ENCODE results near the gene NAGLU.
"Not testable (repeated sequence)": the region's sequence is repeated elsewhere in the genome, so short reads cannot be mapped to it uniquely, and the experiment has no call there.

Gene NAGLU

DNA sequence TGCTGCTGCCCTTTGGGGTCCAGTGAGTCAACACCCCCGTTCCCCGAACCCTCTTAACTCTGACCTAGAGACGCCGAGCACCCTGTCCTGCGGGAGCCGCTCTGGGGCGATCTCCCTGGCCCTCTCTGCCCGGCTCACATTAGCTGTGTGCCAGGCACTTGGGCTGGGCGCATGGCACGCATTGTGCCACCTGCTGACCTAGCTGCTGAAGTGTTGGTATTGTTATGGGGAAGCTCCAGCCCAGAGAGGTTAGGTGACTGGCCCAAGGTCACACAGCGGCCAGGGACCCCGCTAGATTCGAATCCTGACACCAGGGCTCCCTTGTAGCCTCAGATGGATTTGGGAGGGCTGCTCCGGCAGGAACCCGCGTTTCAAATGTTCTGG, 17.8 kb downstream of the NAGLU start:
- TF ChIP-seq JUND (IDR thresholded peaks at IDR 0.05; ENCODE audit: low read depth), result no peak
- in situ Hi-C loops (cut with HindIII; ENCODE audit: low pct_unique_long_range_greater_than_20kb, low sequenced_read_pairs), result no loop called here
- peak in 1 of 2 experiments; percentile 84 for DNase-seq (ENCODE audit: low read depth in 1 of 2, low spot score in 1 of 2)

DNA sequence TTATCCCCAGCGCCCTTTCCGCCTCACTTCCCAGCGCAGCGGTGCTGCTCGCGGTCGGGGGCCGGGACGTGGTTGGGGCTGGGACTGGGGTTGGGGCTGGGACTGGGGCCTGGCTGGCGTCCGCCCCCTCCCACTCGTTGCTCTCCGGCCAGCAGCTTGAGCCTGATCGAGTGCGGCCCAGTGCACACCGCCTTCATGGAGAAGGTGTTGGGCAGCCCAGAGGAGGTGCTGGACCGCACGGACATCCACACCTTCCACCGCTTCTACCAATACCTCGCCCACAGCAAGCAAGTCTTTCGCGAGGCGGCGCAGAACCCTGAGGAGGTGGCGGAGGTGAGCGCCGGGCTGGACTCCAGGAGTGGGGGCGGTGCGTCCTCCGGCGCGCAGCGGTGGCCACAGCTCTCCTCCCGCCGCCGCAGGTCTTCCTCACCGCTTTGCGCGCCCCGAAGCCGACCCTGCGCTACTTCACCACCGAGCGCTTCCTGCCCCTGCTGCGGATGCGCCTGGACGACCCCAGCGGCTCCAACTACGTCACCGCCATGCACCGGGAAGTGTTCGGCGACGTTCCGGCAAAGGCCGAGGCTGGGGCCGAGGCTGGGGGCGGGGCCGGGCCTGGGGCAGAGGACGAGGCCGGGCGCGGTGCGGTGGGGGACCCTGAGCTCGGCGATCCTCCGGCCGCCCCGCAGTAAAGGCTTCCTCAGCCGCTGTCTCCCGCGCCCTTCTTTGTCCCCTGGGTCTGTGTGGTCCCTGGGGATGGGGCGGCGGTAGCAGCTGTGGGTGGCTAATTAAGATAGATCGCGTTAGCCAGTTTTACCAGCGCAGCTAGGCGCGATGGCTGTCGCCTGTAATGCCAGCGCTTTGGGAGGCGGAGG, 18.4 kb downstream of the NAGLU start:
- peak; percentile 77 to 84 for DNase-seq (ENCODE audit: low read depth in 1 of 2, low spot score in 1 of 2)
- TF ChIP-seq JUND (IDR thresholded peaks at IDR 0.05; ENCODE audit: low read depth), result no peak
- in situ Hi-C loops (cut with HindIII; ENCODE audit: low pct_unique_long_range_greater_than_20kb, low sequenced_read_pairs), result no loop called here

DNA sequence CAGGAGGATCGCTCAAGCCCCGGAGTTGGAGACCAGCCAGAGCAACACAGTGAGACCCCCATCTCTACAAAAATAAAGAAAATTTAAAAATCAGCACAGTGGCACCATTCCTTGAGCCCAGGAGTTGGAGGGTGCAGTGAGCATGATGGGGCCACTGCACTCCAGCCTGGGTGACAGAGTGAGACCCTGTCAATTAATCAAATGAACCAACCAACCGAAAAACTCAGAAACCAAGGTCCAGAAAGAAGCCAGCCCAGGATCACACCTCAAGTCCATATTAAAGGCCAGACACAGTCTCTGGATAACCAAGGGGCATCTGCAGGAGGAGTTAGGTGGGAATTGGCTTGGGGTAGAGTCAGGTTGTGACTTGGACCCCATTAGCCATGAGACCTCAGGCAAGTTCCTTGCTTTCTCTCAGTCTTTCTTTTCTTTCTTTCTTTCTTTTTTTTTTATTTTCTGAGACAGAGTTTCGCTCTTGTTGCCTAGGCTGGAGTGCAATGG, 19.1 kb downstream of the NAGLU start:
- in situ Hi-C loops (cut with HindIII; ENCODE audit: low pct_unique_long_range_greater_than_20kb, low sequenced_read_pairs), result no loop called here
- no peak for TF ChIP-seq JUND (IDR thresholded peaks at IDR 0.05; ENCODE audit: low read depth)
- DNase-seq (ENCODE audit: low read depth in 1 of 2, low spot score in 1 of 2), result no peak

DNA sequence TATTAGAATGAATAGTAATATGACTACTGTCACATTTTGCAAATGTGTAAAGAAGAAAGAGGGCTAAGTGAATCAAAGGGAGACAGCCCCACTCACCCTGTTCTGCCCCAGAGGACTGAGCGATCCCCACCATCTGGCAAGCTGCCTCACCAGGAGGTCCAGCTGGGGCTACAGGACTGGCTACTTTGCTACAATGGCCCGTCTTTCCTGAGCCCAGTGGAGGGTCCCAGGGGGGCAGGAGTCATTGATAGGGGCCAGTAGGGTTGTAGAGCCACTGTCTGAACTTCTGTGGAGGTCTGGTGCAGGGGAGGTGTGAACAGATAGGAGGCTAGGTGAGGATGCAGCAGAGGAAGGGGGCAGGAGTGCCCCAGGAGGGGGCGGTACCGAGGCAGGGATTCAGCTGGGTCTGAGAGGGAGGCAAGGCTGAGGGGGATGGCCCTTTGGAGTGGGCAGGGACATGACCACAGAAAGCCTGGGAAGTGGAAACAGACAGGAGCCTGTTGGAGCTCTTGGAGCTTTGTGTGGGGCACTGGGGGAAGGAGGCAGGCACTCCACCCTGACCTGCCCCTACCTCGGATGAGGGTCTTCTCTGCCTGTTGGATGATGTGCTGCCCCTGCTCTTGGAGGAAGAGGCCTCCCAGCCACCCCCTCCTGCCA, 20.0 kb downstream of the NAGLU start:
- DNase-seq (ENCODE audit: low read depth in 1 of 2, low spot score in 1 of 2); in situ Hi-C loops (cut with HindIII; ENCODE audit: low pct_unique_long_range_greater_than_20kb, low sequenced_read_pairs): not testable (repeated sequence)

DNA sequence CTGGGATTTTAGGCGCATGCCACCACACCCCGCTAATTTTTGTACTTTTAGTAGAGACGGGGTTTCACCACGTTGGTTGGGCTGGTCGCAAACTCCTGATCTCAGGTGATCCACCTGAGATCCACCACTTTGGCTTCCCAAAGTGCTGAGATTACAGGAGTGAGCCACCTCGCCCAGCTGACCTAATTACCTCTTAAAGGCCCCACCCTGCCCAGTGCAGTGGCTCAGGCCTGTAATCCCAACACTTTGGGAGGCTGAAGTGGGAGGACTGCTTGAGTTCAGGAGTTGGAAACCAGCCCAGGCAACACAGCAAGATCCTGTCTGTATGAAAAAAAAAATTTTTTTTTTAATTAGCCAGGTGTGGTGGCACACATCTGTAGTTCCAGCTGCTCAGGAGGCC, 23.0 kb downstream of the NAGLU start:
- in situ Hi-C loops (cut with HindIII; ENCODE audit: low pct_unique_long_range_greater_than_20kb, low sequenced_read_pairs), result no loop called here
- DNase-seq (ENCODE audit: low read depth in 1 of 2, low spot score in 1 of 2), result no peak
- TF ChIP-seq JUND (IDR thresholded peaks at IDR 0.05; ENCODE audit: low read depth), result no peak

DNA sequence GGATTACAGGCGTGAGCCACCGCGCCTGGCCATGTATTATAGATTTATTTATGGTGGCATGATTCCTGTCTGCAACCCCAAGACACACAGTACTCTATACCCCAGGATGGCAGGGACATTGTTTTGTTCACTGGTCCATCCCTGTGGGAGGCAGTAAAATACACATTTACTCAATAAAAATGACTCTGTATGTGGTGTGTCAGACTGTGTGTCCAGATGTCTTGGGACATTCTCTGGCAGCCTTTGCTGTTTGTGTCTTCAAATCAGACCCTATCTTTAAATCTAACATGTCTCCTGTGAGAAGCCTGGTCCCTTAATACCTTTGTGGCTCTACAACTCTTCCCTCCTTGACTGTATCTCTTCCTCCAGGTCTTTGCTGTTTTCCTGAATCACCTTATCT, 24.2 kb downstream of the NAGLU start:
- DNase-seq (ENCODE audit: low read depth in 1 of 2, low spot score in 1 of 2), result no peak
- in situ Hi-C loops (cut with HindIII; ENCODE audit: low pct_unique_long_range_greater_than_20kb, low sequenced_read_pairs), result no loop called here
- no peak for TF ChIP-seq JUND (IDR thresholded peaks at IDR 0.05; ENCODE audit: low read depth)

DNA sequence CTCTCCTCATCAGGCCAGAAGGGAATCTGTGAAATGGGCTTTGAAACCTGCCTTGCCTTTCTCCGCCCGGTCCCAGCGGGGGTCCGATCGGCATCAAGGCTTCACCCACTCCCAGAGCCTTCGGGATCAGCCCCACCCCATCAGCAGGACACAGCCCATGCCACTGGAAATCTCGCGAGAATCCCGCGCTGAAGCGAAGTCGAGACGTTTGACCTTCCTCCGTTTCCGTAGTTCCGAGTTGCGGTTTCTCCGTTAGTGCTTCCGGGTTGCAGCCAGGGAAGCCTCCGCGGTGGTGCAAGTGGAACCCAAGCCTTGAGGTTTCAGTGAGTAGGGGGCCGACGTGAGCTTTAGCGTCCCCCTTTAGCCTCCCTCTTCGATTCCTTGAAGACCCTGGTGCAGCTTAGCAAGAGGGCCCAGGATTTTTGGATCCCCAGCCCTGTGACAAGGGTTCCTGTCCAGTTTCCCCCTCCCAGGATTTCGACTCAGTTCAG, 25.9 kb downstream of the NAGLU start, which contains the start of gene COASY:
Gene COASY (plus strand): TSS at position 252 of the 491 bp plus-strand sequence. CDS start 475 bp downstream, outside the sequence.
- DNase-seq (ENCODE audit: low read depth in 1 of 2, low spot score in 1 of 2), result peak; percentile 97 to 99
- TF ChIP-seq JUND (IDR thresholded peaks at IDR 0.05; ENCODE audit: low read depth), result no peak
- in situ Hi-C loops (cut with HindIII; ENCODE audit: low pct_unique_long_range_greater_than_20kb, low sequenced_read_pairs), result no loop called here

DNA sequence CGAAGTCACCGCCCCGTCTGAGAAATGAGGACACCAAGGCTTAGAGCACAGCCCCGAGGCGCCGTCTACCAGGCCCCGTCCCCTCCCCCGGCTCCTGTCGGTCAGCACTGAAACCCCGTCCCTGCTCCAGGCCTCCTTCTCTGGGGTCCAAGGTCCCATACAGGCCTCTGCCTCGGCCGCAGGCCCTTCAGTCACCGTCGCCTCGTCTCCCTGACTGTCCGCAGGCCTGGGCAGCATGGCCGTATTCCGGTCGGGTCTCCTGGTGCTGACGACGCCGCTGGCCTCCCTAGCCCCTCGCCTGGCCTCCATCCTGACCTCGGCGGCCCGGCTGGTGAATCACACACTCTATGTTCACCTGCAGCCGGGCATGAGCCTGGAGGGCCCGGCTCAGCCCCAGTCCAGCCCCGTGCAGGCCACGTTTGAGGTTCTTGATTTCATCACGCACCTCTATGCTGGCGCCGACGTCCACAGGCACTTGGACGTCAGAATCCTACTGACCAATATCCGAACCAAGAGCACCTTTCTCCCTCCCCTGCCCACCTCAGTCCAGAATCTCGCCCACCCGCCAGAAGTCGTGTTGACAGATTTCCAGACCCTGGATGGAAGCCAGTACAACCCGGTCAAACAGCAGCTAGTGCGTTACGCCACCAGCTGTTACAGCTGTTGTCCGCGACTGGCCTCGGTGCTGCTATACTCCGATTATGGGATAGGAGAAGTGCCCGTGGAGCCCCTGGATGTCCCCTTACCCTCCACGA, 26.5 kb downstream of the NAGLU start:
- in situ Hi-C loops (cut with HindIII; ENCODE audit: low pct_unique_long_range_greater_than_20kb, low sequenced_read_pairs), result no loop called here

DNA sequence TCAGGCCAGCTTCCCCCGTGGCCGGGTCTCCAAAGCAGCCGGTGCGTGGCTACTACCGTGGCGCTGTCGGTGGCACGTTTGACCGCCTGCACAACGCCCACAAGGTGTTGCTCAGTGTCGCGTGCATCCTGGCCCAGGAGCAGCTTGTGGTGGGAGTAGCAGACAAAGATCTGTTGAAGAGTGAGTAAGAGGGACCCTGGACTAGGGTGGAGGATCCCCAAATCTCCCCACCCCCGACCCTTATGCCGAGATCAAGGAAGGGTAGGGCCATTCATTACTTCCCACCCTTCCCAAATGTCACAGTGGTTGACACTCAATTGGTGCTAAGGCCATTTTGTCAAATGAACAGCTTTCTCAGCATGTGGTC, 27.1 kb downstream of the NAGLU start:
- no peak for DNase-seq (ENCODE audit: low read depth in 1 of 2, low spot score in 1 of 2)
- in situ Hi-C loops (cut with HindIII; ENCODE audit: low pct_unique_long_range_greater_than_20kb, low sequenced_read_pairs), result no loop called here
- no peak for TF ChIP-seq JUND (IDR thresholded peaks at IDR 0.05; ENCODE audit: low read depth)

More for the DNA sequence above, 26.5 kb downstream of the NAGLU start:
- TF ChIP-seq JUND (IDR thresholded peaks at IDR 0.05; ENCODE audit: low read depth), result no peak
- DNase-seq (ENCODE audit: low read depth in 1 of 2, low spot score in 1 of 2), result peak in 1 of 2 experiments; percentile 35

DNA sequence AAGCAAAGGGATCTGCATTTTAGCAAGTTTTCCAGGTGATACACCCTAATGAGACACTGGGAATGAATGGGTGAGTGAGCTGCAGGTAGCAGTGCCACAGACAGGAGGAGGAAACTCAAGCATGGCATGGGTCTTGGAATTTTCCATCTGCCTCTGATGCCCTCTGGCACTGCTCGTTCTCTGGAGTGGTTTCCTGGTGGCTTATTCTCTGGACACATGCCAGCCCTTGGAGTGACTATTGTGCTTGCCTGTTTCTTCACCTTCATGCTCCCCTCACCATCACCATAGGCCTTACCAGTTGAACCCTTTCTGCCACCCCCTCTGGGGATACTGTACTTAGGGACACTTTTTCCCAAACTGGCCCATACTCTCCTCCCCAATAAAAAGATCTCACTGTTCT, 27.5 kb downstream of the NAGLU start:
- DNase-seq (ENCODE audit: low read depth in 1 of 2, low spot score in 1 of 2), result peak in 1 of 2 experiments; percentile 84
- no peak for TF ChIP-seq JUND (IDR thresholded peaks at IDR 0.05; ENCODE audit: low read depth)
- in situ Hi-C loops (cut with HindIII; ENCODE audit: low pct_unique_long_range_greater_than_20kb, low sequenced_read_pairs), result no loop called here

DNA sequence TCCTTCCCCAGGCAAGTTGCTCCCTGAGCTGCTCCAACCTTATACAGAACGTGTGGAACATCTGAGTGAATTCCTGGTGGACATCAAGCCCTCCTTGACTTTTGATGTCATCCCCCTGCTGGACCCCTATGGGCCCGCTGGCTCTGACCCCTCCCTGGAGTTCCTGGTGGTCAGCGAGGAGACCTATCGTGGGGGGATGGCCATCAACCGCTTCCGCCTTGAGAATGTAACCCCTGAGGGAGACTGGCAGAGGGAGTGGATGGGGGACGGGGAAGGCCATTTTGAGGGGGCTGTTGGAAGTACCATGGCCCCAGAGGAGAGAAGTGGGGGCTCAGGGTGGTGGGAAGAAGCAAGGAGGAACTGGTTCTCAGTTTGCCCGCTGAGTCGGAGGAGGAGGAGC, 27.9 kb downstream of the NAGLU start:
- in situ Hi-C loops (cut with HindIII; ENCODE audit: low pct_unique_long_range_greater_than_20kb, low sequenced_read_pairs), result no loop called here
- TF ChIP-seq JUND (IDR thresholded peaks at IDR 0.05; ENCODE audit: low read depth), result no peak
- no peak for DNase-seq (ENCODE audit: low read depth in 1 of 2, low spot score in 1 of 2)

DNA sequence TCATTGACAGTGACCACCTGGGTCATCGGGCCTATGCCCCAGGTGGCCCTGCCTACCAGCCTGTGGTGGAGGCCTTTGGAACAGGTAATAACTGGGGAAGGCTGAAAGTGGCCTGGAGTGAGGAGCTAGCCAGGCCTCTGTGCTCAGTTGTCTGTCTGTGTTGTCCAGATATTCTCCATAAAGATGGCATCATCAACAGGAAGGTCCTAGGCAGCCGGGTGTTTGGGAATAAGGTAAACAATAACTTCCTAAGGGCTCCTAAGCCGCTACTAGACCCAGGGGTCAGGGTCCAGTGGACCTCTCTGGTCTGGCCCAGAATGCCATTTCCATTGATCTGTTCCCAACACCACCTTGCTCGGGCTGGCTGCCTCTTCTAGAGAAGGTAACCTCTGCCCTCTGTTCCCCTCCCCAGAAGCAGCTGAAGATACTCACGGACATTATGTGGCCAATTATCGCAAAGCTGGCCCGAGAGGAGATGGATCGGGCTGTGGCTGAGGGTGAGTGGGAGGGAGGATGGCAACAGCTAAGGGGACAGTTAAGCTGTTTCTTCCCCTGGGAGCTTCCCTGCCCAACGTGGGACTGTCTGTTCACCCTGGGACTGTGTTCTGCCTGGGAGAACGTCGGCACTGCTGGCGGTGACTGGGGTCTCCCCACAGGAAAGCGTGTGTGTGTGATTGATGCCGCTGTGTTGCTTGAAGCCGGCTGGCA, 28.9 kb downstream of the NAGLU start:
- no peak for DNase-seq (ENCODE audit: low read depth in 1 of 2, low spot score in 1 of 2)
- in situ Hi-C loops (cut with HindIII; ENCODE audit: low pct_unique_long_range_greater_than_20kb, low sequenced_read_pairs), result no loop called here
- no peak for TF ChIP-seq JUND (IDR thresholded peaks at IDR 0.05; ENCODE audit: low read depth)
